GM12878 (cell line): ENCODE measurements around the gene GPRIN2. TPM values are rescaled to one million over a fixed set of nuclear protein-coding genes. Genes with fewer than 3 reads are reported as not detected.

Experiments used
- ATAC-seq: fragments of 200-7000 bp; cut with Tn5 transposase; 3 replicates; pipeline ENCODE4 v1.9.1; 2020; ENCODE audit warnings: mild to moderate bottlenecking, moderate library complexity
- BruUV-seq: library from RNA; stranded (reverse); fragments of 400-500 nt; replicated peaks from 2 replicates; lab custom pipeline; 2021; lab: Mats Ljungman, UMichigan
- CTCF ChIA-PET: fragments of 300-600 bp; sonication (Branson Sonifier 250); formaldehyde crosslinking; extraction: SDS; loops from one replicate; lab custom pipeline; 2021; ENCODE audit warnings: inconsistent platforms; lab: Yijun Ruan, JAX
- POLR2A ChIA-PET: fragments of 350-600 bp; formaldehyde crosslinking; extraction: SDS; loops from one replicate; lab custom pipeline; 2021; ENCODE audit warnings: inconsistent platforms; lab: Charles Lee
- RAD21 ChIA-PET: fragments of 300-600 bp; sonication (Branson Sonifier 250); formaldehyde crosslinking; loops from one replicate; lab custom pipeline; 2023; ENCODE audit warnings: antibody characterized with exemption; ENCODE audit not compliant: unreplicated experiment; lab: Charles Lee
- SMC1A ChIA-PET: fragments of 300-600 bp; sonication (Branson Sonifier 250); formaldehyde crosslinking; loops from one replicate; lab custom pipeline; 2023; ENCODE audit not compliant: unreplicated experiment, uncharacterized antibody; lab: Charles Lee
- DNase-seq: peaks from one replicate; pipeline ENCODE4 v3.0.0-alpha.2; 2011; ENCODE audit warnings: low read depth, low spot score
- FAIRE-seq: peaks from 3 replicates; lab custom pipeline; 2011; peaks lifted over from hg19 to GRCh38; lab: Jason Lieb, UNC
- H2AFZ ChIP-seq: 2 replicates; pipeline ENCODE4 v1.6.0; 2011; ENCODE audit warnings: low read depth, low read length, control low read depth; ENCODE audit not compliant: control insufficient read depth
- H3K27ac ChIP-seq: 2 replicates; pipeline ENCODE4 v1.5.1; 2011; ENCODE audit warnings: control low read depth; ENCODE audit not compliant: control insufficient read depth, insufficient read depth
- H3K27me3 ChIP-seq, 2 experiments: replicated peaks in 1 of 2; 2 replicates each; pipeline versions ENCODE4 v1.6.0 to v1.6.1; 2011; ENCODE audit warnings: low read length in 1 of 2; ENCODE audit not compliant: control insufficient read depth in 2 of 2, insufficient read depth in 2 of 2
- H3K36me3 ChIP-seq, 2 experiments: 2 replicates each; pipeline ENCODE4 v1.5.1; 2011; ENCODE audit warnings: low read length in 1 of 2; ENCODE audit not compliant: control insufficient read depth in 2 of 2, insufficient read depth in 2 of 2
- H3K4me1 ChIP-seq: 2 replicates; pipeline ENCODE4 v1.6.1; 2011; ENCODE audit warnings: mild to moderate bottlenecking, low read length, moderate library complexity, mixed read lengths; ENCODE audit not compliant: control insufficient read depth, insufficient read depth
- H3K4me2 ChIP-seq: 2 replicates; pipeline ENCODE4 v1.6.0; 2011; ENCODE audit warnings: control low read depth; ENCODE audit not compliant: control insufficient read depth, insufficient read depth
- H3K4me3 ChIP-seq: fragments of 200-600 bp; sonication (generic); 2 replicates; pipeline ENCODE4 v1.5.1; 2016
- H3K79me2 ChIP-seq: 2 replicates; pipeline ENCODE4 v1.6.0; 2011; ENCODE audit warnings: low read length; ENCODE audit not compliant: control insufficient read depth, insufficient read depth
- H3K9ac ChIP-seq: 2 replicates; pipeline ENCODE4 v1.8.0; 2011; ENCODE audit warnings: low read length, control low read depth, mixed read lengths; ENCODE audit not compliant: control insufficient read depth, insufficient read depth
- H3K9me3 ChIP-seq: replicated peaks from 3 replicates; pipeline ENCODE4 v1.5.1; 2011; ENCODE audit warnings: mild to moderate bottlenecking, low read length; ENCODE audit not compliant: control insufficient read depth, insufficient read depth
- H4K20me1 ChIP-seq: 2 replicates; pipeline ENCODE4 v1.6.0; 2011; ENCODE audit not compliant: control insufficient read depth, insufficient read depth
- CREM ChIP-seq: IDR thresholded peaks from 2 replicates; pipeline ENCODE4 v1.6.1; 2014; ENCODE audit warnings: antibody characterized with exemption, low read depth
- JUND ChIP-seq: IDR thresholded peaks from 2 replicates; pipeline ENCODE4 v1.6.1; 2012; ENCODE audit warnings: low read depth, mild to moderate bottlenecking, low read length, improper control_type of control experiment, moderate library complexity
- RAD51 ChIP-seq: fragments of 450-650 bp; IDR thresholded peaks from 2 replicates; pipeline ENCODE4 v1.6.1; 2016; ENCODE audit warnings: moderate library complexity, mild to moderate bottlenecking, inconsistent platforms
- SPI1 ChIP-seq: IDR thresholded peaks from 2 replicates; pipeline ENCODE4 v1.6.1; 2011; ENCODE audit warnings: low read depth, mild to moderate bottlenecking, low read length, moderate library complexity, borderline replicate concordance; ENCODE audit not compliant: insufficient read depth
- STAT3 ChIP-seq: IDR thresholded peaks from 2 replicates; pipeline ENCODE4 v1.6.1; 2011; ENCODE audit warnings: low read depth, low read length, improper control_type of control experiment
- in situ Hi-C: fragments of 300-500 bp; cut with MboI; formaldehyde crosslinking; loops from 9 replicates; pipeline ENCODE4 v1.14.3; 2018; ENCODE audit warnings: mixed read lengths
- intact Hi-C: fragments of 100-400 bp; cut with micrococcal nuclease; formaldehyde crosslinking; loops from one replicate; pipeline ENCODE4 v1.14.2; 2022; ENCODE audit not compliant: unreplicated experiment
- polyA plus RNA-seq, 11 experiments: library from polyadenylated mRNA; depleted of rRNA in 4 of 11; unstranded in 6 of 11; stranded (reverse) in 5 of 11; fragments of >200 nt; fragmentation: Nextera tagmentation in 4 of 11; fragmentation: Illumina TruSeq in 1 of 11; extraction: Ambion mirVana in 4 of 11; extraction: Trizol in 1 of 11; gene quantifications; 1 replicate in 1 of 11; 2 replicates in 10 of 11; pipeline versions ENCODE4 v1.2.1 to v1.2.3, GENCODE V29; 2011 to 2016; ENCODE audit warnings: inconsistent platforms in 2 of 11, missing spikeins in 2 of 11, low read depth in 1 of 11
- total RNA-seq, 4 experiments: library from RNA; depleted of rRNA in 3 of 4; stranded (reverse); fragments of >200 nt in 3 of 4; fragmentation: Illumina TruSeq in 1 of 4; extraction: Trizol in 1 of 4; gene quantifications; 2 replicates each; pipeline versions ENCODE4 v1.2.1 to v1.2.3, GENCODE V29; 2013 to 2021
- TF ChIP-seq, protein P1 (sequence below): fragments of 450-650 bp; IDR thresholded peaks from 2 replicates; pipeline ENCODE4 v1.6.1; 2016; ENCODE audit warnings: mild to moderate bottlenecking, moderate library complexity, borderline replicate concordance

GPRIN2 gene
- total and polyA plus RNA-seq, 10 of the 15 experiments (the other 5 are each of a cell fraction or from before 2014, with no cell fraction given), result 0.13 TPM; not detected in 9

DNA sequence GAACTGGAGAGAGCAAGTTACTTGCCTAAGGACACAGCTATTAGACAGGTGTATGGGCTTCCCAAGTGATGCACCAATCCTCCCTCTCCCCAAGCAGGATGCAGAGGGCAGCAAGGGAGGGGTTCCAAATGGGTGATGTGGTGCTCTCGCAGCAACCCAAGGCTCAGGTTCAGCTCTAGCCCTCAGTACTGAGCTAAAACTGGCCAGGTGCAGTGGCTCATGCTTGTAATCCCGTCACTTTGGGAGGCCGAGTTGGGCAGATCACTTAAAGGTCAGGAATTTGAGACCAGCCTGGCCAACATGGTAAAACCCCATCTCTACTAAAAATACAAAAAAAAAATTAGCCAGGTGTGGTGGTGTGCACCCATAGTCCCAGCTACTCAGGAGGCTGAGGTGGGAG, 40.7 kb downstream of the GPRIN2 start (continued):
- no peak for TF ChIP-seq RAD51
- TF ChIP-seq SPI1, result no peak
- TF ChIP-seq CREM, result no peak
- no peak for TF ChIP-seq JUND

DNA sequence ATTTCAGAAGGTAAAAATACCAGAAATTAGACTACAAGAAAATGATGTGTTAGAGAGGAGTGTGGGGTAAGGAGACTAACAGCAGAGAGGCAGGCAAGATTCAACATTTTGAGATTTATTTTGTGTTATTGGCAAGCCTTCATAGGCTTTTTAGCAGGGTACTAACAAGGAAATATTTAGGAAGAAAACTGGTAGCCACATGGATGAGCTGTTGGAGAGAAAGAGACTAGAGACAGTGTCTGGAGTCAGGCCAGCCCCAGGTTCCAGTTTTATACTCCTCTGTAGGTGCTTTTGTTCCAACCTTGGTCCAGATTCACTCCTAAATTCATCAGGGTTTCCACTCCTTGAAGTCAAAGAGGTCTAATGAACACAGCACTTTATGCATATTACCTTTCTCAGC, 41.1 kb downstream of the GPRIN2 start:
- H3K4me2 ChIP-seq, result no peak overlapping the region
- H3K27me3 ChIP-seq, result 0 out of 4 replicates have a peak, but pooled peaks cover 0 to 1% of the 10 kb centered on the region in 2 experiments
- ChIA-PET RAD21 (no interaction called here), CTCF (no interaction called here), POLR2A (no interaction called here), SMC1A (no interaction called here)
- no peaks in the 10 kb centered on the region for H3K36me3 ChIP-seq
- TF ChIP-seq, protein P1, sequence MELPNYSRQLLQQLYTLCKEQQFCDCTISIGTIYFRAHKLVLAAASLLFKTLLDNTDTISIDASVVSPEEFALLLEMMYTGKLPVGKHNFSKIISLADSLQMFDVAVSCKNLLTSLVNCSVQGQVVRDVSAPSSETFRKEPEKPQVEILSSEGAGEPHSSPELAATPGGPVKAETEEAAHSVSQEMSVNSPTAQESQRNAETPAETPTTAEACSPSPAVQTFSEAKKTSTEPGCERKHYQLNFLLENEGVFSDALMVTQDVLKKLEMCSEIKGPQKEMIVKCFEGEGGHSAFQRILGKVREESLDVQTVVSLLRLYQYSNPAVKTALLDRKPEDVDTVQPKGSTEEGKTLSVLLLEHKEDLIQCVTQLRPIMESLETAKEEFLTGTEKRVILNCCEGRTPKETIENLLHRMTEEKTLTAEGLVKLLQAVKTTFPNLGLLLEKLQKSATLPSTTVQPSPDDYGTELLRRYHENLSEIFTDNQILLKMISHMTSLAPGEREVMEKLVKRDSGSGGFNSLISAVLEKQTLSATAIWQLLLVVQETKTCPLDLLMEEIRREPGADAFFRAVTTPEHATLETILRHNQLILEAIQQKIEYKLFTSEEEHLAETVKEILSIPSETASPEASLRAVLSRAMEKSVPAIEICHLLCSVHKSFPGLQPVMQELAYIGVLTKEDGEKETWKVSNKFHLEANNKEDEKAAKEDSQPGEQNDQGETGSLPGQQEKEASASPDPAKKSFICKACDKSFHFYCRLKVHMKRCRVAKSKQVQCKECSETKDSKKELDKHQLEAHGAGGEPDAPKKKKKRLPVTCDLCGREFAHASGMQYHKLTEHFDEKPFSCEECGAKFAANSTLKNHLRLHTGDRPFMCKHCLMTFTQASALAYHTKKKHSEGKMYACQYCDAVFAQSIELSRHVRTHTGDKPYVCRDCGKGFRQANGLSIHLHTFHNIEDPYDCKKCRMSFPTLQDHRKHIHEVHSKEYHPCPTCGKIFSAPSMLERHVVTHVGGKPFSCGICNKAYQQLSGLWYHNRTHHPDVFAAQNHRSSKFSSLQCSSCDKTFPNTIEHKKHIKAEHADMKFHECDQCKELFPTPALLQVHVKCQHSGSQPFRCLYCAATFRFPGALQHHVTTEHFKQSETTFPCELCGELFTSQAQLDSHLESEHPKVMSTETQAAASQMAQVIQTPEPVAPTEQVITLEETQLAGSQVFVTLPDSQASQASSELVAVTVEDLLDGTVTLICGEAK, result no peak
- TF ChIP-seq STAT3, result no peak
- H3K4me3 ChIP-seq, result no peak overlapping the region
- ATAC-seq (no peak), DNase-seq (no peak), FAIRE-seq (no peak)
- H3K79me2 ChIP-seq, result no peaks in the 10 kb centered on the region
- no peaks in the 10 kb centered on the region for H3K4me1 ChIP-seq
- no TSS peak for BruUV-seq
- in situ Hi-C loops, result no loop called here
- no peak overlapping the region for H2AFZ ChIP-seq
- H3K9me3 ChIP-seq, result no peaks in the 10 kb centered on the region
- H4K20me1 ChIP-seq, result no peaks in the 10 kb centered on the region
- H3K27ac ChIP-seq, result no peak overlapping the region
- no peak overlapping the region for H3K9ac ChIP-seq
- intact Hi-C loops, result no loop called here
